Stimulated activated CD4-positive, alpha-beta T cell treated with anti-CD3 and anti-CD28 coated beads, Interleukin-12 subunit alpha, Interleukin-12 subunit beta, amount 100 ng/mL, for 48 hours (primary cell): ENCODE data around the gene EDC3.
"Not testable (repeated sequence)": the region's sequence is repeated elsewhere in the genome, so short reads cannot be mapped to it uniquely, and the experiment has no call there.

ENCODE experiments used
- DNase-seq, 3 donors: peaks; one replicate each; pipeline ENCODE4 v3.0.0-alpha.2; 2020; ENCODE audit warnings: low read depth in 2 of 3, low spot score in 1 of 3

EDC3 gene

DNA sequence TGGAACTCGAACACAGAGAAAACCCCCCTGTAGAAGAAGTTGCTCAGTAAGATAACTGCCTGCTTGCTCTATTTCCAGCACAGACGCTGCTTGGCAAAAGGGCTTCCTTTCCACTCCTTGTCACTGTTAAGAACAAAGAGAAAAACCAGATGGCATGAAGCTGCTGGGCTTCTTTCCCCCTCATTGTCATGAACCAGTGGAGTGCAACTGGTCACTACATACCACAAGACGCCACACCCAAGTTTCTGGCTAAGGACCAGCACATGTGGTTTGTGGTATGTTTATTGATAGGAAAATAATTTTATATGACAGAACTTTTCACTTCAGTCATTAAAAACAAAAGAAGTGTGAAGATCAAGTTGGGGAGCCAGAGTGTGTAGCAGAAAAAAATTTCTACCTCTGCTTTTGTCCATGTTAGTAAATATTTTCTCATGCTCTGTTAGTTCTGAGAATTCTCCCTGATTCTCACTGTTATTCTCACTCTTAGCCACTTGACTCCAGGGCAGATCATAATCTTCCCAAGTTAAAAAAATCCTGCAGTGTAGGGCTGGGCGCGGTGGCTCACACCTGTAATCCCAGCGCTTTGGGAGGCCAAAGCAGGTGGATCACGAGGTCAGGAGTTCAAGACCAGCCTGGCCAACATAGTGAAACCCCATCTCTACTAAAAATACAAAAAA lies 42.3 kb downstream of the EDC3 start:
- no peak for DNase-seq

DNA sequence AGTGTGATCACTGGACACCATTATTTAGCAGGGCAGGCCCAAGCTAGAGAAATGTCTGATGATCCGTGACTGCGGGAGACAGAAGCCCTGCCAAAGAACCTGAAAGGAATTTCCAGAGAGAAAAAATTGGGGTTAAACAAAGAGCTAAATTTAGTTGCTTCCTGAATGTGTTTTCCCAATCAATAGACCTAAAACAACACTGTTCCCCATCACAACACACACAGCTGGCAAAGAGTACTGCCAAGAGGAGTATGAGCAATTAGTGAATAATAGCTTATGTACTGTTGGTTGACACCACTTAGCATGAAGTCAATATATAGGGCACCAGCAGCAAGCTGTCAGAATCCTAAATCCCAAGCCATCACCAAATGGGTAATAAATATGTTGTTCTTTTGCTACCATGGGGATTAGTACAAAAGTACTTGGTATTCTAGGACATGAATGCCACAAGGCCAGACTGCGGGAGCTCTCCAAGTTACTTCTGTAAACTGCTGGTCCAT lies 44.5 kb downstream of the EDC3 start:
- DNase-seq, result no peak

DNA sequence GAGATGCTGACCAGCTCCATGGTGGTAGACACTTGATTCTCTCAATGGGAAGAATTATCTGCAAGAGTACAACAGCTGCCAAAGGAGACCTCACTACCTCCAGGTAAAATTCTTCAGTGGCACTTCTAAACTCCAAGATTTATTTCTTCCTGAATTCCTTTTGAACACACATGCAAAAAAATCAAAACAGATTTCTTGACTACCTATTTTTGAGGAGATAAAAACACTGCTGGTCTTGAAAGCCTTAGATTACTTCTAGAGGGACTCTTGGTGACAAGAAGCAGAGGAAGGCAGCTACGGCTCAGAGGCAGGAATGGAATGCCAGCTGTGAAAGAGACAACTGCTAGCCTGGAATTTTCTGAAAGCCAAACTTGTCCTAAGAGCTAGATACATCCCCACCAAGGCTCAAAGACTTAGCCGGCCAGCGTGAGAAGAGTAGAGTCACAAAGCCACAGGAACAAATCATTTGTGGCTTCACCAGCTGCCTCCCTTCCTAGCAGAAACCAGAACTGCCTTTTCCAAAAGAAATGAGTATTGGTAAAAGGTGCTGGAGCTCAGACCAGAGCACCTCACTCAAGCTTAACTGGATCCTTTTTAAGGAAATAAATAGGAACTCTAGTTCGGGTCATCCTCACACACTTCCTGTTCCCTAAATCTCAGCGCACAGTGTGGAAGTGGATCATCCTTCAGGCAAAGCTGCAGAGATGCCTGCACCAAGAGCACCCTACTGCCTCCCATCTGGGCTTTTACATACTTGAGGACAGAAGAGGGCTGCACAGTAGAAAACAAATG lies 47.6 kb downstream of the EDC3 start:
- DNase-seq, result no peak

DNA sequence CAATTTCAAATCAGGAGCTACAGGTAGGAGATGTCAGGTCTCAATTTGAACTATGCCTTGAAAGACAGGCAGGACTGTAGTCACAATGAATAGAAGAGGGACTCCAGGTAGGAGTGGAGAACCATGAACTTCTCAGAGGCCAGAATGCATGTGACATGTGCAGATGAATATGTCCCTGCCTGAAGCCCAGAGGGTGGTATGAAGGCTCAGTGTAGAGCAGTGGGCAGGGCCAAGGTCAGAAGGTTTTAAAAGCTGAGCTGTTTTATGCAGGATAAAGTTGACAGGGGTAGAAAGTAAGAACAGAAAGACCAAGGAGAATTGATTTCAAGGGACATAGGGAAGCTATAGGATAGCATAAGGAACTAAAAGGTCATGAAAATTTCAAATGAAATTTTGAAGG lies 49.3 kb downstream of the EDC3 start:
- DNase-seq, result no peak

DNA sequence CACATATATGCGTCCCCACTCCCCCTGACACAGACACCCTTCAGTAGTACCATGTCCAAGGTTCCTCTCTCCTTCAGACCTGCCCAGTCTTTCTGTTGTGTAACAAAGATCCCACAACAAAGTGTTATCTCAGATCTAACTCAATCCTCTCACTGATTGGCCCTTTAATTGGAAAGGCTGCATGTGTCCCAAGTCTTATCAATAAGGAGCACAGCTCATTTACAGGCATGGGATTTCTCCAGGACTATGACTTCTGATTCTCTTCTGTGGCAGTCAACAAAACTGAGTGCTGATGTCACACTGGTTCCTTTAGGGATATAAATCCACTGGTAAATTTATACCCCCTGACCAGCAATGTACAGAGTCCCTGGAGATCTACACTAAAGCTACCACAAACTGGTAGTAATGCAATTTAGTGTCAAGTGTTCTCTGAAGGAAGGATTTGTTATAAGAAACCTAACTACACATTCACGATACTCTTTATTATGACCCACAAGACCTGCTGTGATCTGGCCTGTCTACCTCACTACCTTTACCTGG lies 52.1 kb downstream of the EDC3 start:
- DNase-seq, result no peak

DNA sequence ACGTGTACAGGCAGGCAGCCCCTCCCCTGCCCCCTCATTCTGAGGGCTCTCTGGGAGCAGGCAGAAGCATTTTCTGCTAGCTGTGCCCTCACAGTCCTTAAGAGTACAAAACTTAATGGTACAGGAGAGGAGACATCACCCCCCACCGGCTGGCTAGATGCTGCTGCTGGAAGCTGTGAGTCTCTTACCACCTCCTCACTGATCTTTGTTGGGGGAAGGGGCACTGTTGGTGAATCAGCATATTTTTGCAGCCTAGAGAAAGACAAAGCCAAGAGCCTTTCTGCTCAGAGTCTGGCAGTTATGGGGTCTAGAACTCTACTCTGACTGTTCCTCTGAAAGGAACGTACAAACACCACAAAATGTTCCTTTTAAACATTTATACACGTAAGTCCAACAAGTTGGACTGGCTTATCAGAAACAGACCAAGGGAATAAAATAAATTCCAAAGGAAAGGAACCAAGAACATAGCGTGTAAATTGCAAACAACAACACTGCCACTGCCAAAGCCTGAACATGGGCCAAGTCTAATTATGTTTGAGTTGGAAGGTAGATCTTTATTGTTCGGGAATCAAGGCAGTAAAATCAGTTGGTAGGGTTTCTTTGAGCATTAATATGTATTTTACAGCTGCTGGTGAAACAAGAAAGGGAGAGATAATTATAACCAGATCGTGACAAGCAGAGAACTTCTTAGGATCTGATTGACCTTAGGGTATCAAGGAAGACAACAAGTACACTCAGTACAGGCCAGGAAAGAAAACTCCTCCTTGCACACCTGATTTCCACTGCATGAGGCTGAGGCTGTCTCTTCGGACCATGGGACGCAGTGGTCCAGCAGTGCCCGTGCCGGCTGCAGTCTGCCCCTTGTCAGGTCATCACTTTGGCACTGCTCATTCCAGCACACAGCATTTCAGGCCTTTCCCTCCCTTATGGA lies 52.8 kb downstream of the EDC3 start:
- DNase-seq, result no peak

DNA sequence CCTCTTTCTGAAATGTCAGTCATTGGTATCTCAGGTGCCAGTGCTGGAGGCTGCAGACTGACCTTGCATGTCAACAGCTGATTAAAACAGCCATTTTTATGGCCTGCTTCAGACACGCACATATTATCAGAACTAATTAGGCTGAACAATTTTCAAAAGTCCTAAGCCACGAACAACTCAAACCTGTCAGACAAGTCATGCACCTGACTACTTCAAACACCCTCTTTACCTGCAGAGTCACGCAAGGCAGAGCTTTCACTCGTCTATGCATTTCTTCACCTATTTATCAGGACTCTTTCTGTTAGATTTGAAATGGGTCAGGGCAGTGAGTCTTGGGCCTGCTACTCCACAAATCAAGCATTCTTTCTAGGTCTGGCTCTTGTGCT lies 53.5 kb downstream of the EDC3 start:
- DNase-seq, result no peak

DNA sequence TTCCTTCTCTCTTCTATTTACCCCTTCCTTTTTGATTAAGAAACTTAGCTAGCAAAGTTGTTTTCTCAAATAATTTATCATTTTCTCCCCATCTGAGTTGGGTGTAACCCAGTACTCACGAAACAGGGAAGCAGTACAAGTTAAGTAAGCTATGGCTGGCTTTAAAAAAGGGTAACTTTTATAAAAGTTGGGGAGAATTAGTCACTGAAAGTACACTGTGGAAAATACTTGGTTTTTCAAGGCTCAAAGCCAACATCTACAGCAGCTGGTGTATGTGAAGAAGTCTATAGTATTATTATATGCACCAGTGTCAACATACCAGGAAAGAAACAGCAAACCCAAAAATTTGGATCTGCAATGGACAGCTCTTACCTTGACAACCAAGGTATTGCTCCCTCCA lies 54.7 kb downstream of the EDC3 start:
- no peak for DNase-seq

DNA sequence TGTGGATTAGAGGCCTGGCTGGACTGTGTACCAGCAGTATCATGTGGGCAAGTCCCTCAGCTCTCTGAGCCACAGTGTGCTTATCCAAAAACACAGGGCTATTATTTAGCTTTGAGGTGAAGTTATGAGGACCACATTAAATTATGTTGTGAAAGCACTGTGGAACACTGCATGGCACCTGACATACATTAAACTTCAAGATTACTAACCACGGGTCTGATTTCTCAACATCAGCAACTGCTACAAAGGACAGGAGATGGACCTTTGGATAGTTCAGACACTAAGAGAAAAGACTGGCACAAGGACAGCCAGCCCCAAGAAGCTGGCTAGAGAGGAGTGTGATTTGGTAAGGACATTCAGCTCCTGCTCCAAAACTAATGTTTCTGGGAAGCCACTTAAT lies 58.8 kb downstream of the EDC3 start:
- no peak for DNase-seq

DNA sequence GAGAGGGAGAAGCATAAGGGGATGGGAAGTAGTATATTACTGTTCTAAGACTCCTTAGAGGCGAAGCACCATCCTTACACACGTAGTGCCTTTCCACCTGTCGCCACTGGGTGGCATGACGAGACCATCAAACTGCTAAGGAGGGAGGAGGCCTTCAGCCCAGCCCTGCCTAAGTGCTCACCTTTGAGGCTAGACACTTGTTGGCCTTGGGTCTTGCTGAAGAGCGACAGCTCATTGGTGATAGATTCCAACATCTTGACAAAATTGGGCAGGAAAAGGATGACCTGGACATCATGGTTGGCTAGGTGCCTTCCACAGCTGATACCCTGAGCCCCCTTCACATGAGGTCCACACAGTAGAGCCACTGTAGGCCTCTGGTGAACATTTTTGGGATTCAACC lies 60.6 kb downstream of the EDC3 start:
- peak; percentile 51 to 64 (median 58) for DNase-seq

DNA sequence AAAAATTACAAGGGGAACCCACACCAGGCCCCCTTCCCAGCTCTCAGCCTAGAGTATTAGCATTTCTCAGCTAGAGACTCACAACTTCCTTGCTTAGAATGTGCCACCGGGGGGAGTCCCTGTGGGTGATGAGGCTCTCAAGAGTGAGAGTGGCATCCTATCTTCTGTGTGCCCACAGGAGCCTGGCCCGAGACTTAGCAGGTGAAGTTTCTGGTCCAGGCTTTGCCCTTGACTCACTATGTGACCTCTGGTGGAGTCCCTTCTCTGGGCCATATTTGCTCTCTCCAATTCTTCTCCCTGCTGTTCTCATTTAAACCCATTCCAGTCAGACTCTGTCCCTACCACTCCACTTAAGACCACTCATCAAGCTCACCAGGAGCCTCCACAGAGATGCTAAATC lies 62.0 kb downstream of the EDC3 start:
- no peak for DNase-seq

DNA sequence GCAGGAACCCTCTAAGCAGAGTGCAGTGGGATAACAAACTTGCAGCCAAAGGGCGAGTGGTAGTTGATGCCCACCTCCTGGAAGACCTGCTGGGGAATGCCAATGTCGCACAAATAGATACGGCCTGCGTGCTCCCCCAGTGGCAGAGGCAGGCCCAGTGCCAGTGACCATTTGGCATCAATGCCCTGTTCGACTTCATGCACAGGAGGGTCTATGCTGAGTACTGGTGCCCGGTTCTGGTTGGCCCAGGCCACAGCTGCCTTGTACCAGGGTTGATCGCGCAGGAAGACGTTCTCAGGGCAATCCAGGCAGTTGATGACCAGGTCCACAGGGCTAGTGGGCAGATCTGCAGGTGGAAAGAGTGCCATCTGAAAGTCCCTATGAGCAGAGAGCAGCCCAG lies 63.2 kb downstream of the EDC3 start:
- no peak for DNase-seq

DNA sequence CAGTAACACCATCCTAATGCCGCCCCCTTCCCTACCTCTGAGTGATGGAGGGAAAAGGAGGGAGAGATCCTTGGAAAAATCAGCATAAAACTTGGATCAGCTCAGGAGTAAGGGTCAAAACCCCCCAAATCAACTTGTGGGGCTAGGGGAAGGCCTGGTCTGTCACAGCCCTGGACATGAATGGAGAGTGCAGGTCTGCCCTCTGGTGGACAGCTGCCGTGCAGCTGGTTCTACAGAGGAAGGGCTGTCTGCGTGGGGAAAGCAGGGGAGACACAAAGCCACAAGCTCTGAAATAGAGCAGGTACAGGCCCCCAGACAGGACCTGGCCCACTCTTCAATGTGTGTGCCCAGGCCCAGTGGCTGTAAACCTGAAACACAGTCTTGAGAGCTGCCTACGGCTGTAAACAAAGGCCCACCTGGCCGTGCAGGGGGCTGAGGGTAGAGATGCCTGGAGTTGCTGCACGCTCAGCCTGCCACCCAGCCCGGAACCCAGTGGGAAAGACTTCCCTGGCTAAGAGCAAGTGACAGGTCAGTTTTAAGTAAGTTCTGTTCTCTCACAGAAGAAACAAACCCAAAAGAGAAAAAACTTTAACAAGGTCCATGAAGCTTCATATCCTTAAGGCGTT lies 63.8 kb downstream of the EDC3 start:
- peak in 2 of 3 donors; percentile 42 to 47 for DNase-seq

DNA sequence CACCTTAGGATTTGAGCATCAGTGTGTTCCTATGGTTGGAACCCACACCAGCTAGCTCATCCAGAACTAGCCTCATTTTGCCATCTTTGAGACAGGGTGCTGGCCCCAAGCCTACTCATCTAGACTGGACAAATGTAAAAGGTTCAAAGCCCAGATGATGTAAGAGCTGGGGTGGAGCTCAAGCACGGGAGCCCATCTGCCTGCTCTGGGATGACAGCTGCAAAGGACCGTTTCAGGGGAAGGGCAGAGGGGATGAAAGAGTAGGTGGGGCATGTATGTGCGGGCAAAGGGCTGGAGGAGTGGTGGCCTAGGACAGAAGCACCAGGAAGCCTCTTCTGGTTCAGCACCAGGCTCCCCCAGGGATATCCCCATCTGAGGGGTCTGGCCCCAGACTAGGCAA lies 64.4 kb downstream of the EDC3 start:
- DNase-seq, result no peak

DNA sequence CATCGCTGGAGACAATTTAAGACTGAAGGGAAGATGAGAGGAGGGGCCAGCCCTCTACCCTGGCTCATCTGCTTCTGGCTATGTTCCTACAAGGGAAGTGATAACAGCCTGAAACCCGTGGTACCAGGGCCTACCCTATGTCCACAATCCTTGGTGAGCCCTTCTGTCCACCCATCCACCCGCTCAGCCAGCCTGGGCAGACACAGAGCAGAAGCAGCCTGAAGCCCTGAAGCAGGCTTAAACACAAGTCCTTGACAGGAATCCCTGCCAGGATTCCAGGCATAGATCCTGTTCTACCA lies 64.8 kb downstream of the EDC3 start:
- no peak for DNase-seq

DNA sequence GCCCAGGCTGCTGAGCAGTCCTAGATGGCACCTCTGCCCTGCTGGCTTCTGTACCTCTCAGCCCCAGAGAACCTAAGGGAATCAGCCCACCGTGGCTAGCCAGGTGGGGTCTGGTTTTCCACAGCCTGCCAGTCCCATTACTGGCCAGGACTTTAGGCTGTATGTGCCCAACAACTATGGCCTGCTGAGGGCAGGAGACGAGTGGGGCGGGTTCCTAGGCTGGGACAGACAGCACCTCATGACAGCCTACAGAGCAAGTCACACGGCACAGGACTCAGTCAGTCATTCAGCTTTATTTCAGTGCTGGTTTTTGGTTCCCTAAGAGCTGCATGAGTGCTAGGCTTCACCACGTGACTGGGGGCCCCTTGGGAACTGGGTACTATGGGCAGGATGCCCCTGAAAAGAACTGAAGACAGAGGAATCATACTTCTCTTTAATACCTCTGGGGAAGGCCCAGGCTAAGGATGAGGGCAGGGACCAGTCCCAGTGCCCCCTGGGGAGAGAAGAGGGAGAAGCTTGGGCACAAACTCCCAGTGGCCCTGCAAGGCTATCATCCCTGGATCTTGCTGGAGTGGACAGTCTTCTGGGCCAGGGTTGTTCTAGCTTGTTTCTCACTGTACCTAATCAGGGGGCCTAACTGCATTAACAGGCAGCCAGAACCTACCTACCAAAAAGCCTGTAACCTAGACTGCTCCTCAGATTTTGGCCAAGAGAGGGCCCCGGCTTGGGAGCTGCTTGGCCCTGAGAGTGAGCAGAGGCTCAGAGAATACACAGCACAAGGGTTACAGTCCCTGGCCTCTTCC lies 65.3 kb downstream of the EDC3 start:
- no peak for DNase-seq

DNA sequence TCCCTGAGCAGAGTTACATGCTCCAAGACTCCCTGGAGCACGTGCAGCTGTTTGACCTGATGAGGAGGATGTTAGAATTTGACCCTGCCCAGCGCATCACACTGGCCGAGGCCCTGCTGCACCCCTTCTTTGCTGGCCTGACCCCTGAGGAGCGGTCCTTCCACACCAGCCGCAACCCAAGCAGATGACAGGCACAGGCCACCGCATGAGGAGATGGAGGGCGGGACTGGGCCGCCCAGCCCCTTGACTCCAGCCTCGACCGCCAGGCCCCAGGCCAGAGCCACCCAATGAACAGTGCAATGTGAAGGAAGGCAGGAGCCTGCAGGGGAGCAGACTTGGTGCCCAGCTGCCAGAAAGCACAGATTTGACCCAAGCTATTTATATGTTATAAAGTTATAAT lies 66.1 kb downstream of the EDC3 start:
- DNase-seq, result not testable (repeated sequence)

DNA sequence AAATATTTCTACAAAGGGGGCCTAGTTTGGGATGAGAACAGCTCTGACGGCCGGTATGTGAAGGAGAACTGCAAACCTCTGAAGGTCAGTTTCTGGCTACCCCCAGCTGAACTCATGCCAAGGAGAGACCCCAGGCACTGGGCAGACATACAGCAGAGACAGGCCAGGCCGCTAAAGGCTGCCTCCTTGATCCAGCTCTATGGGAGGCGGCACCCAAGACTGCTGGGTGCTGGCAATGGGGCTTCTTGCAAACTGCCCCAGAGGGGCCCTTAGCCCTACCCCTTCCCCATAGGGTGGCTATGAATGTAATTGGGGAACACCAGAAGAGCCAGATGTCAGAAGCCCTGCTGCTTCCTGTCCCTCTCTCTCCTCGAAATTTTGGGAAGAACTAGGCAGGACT lies 66.9 kb downstream of the EDC3 start:
- no peak for DNase-seq

DNA sequence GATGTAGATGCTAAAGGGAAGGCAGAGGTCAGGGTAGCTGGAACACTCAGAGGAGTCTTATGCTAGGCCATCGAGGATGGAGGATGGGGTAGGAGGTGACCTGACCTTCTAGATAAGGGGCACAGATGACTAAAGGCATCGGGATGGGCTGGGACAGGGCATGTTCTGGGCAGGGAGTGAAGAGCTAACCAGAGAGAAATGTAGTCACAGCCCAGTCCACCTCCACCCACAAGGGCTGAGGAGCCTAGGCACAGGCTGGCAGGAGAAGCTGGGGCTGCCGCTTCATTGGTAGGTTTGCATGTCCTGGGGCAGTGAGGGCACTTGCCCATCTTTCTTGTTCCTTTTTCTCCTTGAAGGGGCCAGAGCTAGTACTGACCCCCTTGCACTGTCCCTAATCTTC lies 67.6 kb downstream of the EDC3 start:
- no peak for DNase-seq

DNA sequence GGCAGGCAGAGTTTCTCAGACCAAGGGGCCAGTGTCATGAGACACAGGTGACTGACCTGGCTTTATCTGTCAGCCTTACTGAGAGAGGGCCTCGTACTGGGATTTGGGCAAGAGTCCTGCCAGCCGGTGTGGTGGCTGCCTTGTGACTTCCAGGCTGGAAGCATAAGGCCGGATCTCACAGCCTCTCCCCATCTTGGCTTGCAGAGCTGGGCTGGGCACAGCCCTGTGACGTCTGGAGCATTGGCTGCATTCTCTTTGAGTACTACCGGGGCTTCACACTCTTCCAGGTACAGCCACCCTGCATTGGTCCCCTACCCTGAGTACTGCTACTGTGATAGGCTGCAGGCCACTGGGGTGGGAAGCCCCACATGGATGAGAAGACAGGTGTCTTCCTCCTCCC lies 68.1 kb downstream of the EDC3 start:
- DNase-seq, result no peak
